Measurements from ENCODE around the gene EYA4. TPM values are rescaled to one million over a fixed set of nuclear protein-coding genes. Genes with fewer than 3 reads are reported as not detected.

Gene EYA4
- total RNA-seq, 1 experiment from 2014 or later, result 0.24 TPM

- DNase-seq (ENCODE audit: low spot score) (no peak), ATAC-seq (no peak)
- POLR2A ChIA-PET, result no interaction called here
- Mint-ChIP-seq H3K4me3 (no peak overlapping the region), H3K4me1 (no peaks in the 10 kb centered on the region), H3K9me3 (peaks cover 10% of the 10 kb centered on the region), H3K27me3 (ENCODE audit: low read depth) (no peaks in the 10 kb centered on the region), H3K36me3 (peaks cover 6% of the 10 kb centered on the region), H3K27ac (no peak overlapping the region)
- no peak for TF ChIP-seq ZNF532 (CRISPR knock-in tag; IDR thresholded peaks at IDR 0.05; ENCODE audit: borderline replicate concordance)
- TF ChIP-seq PRDM15 (CRISPR knock-in tag; IDR thresholded peaks at IDR 0.05), result no peak
- no peak for TF ChIP-seq MYBL2 (CRISPR knock-in tag; IDR thresholded peaks at IDR 0.05)
- no peak for TF ChIP-seq USF1 (CRISPR knock-in tag; IDR thresholded peaks at IDR 0.05)
- no peak for TF ChIP-seq ELF4 (CRISPR knock-in tag; IDR thresholded peaks at IDR 0.05; ENCODE audit: low read depth)
- TF ChIP-seq TP53 (CRISPR knock-in tag; IDR thresholded peaks at IDR 0.05), result no peak
- no peak for TF ChIP-seq CTCF (IDR thresholded peaks at IDR 0.05)
- TF ChIP-seq STAT6 (CRISPR knock-in tag; conservative IDR thresholded peaks at IDR 0.05; ENCODE audit: low read depth), result no peak
- TF ChIP-seq GTF2I (CRISPR knock-in tag; conservative IDR thresholded peaks at IDR 0.05), result no peak
- TF ChIP-seq EMX1 (CRISPR knock-in tag; IDR thresholded peaks at IDR 0.05), result no peak
- no peak for TF ChIP-seq NFATC4 (CRISPR knock-in tag; IDR thresholded peaks at IDR 0.05)
- no peak for TF ChIP-seq ZNF138 (CRISPR knock-in tag; conservative IDR thresholded peaks at IDR 0.05)
- TF ChIP-seq ATF6 (CRISPR knock-in tag; IDR thresholded peaks at IDR 0.05), result no peak
- TF ChIP-seq ZBTB21 (CRISPR knock-in tag; IDR thresholded peaks at IDR 0.05; ENCODE audit: borderline replicate concordance), result no peak
- TF ChIP-seq TCF7 (CRISPR knock-in tag; IDR thresholded peaks at IDR 0.05; ENCODE audit: low read depth), result no peak
- CTCF ChIA-PET, result interaction anchor here (1.3 kb wide), 1 partner anchor 16 kb away, joined by 8 read pairs; no protein-coding TSS in a partner anchor
Observed at GRCh38 chr6:133208183-133208755, 32.9 kb upstream of the EYA4 start.
